Lower leg skin (tissue), 4 donors: ENCODE measurements around the gene TOX2. TPM values are rescaled to one million over a fixed set of nuclear protein-coding genes. Genes with fewer than 3 reads are reported as not detected.

Experiments used
- DNase-seq, 2 donors: peaks; one replicate each; pipeline ENCODE4 v3.0.0-alpha.2; 2019; ENCODE audit warnings: low spot score in 2 of 2
- H3K4me3 ChIP-seq: fragments of 200-600 bp; sonication (generic); 2 replicates; pipeline ENCODE4 v1.5.1; 2017; ENCODE audit warnings: mild to moderate bottlenecking, low read depth; ENCODE audit not compliant: poor library complexity, severe bottlenecking
- CTCF ChIP-seq, 3 donors: fragments of 450-650 bp; IDR thresholded peaks; one replicate each; pipeline ENCODE4 v1.5.1; 2016; ENCODE audit warnings: antibody characterized with exemption in 3 of 3, mild to moderate bottlenecking in 3 of 3, moderate library complexity in 2 of 3
- POLR2A ChIP-seq, 2 donors: fragments of 450-650 bp; IDR thresholded peaks; one replicate each; pipeline ENCODE4 v1.6.1; 2016 to 2017; ENCODE audit warnings: antibody characterized with exemption in 2 of 2, mild to moderate bottlenecking in 1 of 2, moderate library complexity in 1 of 2
- WGBS, 2 donors: methylation state at CpG; one replicate each; pipeline ENCODE4 v1.1.5; 2018; 5-methylcytosine and 5-hydroxymethylcytosine counted together
- intact Hi-C: fragments of 100-400 bp; cut with DNase I; formaldehyde crosslinking; loops from one replicate; pipeline ENCODE4 v1.15.0; 2023; ENCODE audit warnings: low total_unique reads
- total RNA-seq, 4 donors: library from RNA; depleted of rRNA; stranded (reverse); fragments of >200 nt; gene quantifications; one replicate each; pipeline ENCODE4 v1.1.0, GENCODE V29; 2016

Gene TOX2
- total RNA-seq, 4 donors from 2014 or later, result 1.8 to 5.2 (median 1.9) TPM

GRCh38 chr20:43988451-43988850 is 73.8 kb downstream of the TOX2 start:
- H3K4me3 ChIP-seq, result no peak overlapping the region
- intact Hi-C loops, result no loop called here
- 65 to 78% methylated on average over 2 of the region's 2 CpGs for WGBS, 2 donors
- TF ChIP-seq CTCF (IDR thresholded peaks at IDR 0.05), result no peak
- TF ChIP-seq POLR2A (IDR thresholded peaks at IDR 0.05), result no peak
- no peak for DNase-seq

GRCh38 chr20:43988867-43989266 is 74.2 kb downstream of the TOX2 start:
- no peak for TF ChIP-seq POLR2A (IDR thresholded peaks at IDR 0.05)
- no peak for TF ChIP-seq CTCF (IDR thresholded peaks at IDR 0.05)
- no peak overlapping the region for H3K4me3 ChIP-seq
- intact Hi-C loops, result no loop called here
- WGBS, 2 donors, result 86 to 93% methylated on average over 1 of the region's 1 CpG
- DNase-seq, result peak in 1 of 2 donors; percentile 49

- WGBS, 2 donors, result 87 to 92% methylated on average over 5 of the region's 5 CpGs
- H3K4me3 ChIP-seq, result no peak overlapping the region
- DNase-seq, result no peak
- no peak for TF ChIP-seq POLR2A (IDR thresholded peaks at IDR 0.05)
- TF ChIP-seq CTCF (IDR thresholded peaks at IDR 0.05), result no peak
- intact Hi-C loops, result no loop called here
Measured at GRCh38 chr20:43991261-43991660, 76.6 kb downstream of the TOX2 start.

DNA sequence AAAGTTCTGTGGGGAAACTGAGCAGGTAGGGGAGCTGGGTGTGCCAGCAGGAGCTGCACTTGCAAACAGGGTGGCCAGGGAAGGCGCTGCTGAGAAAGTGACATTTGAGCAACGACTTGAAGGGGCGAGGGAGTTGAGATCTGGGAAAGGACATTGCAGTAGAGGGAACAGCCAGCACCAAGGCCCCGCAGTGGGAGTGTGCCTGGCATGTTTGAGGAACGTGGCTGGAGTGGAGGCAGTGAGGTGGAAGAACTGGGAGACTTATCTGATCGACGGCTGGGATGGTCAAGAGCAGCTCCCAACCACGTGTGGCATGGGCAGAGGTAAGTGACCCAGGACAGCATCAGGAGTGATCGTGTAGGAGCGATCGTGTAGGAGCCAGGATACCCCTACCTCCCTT is 77.3 kb downstream of the TOX2 start:
- intact Hi-C loops, result no loop called here
- TF ChIP-seq CTCF (IDR thresholded peaks at IDR 0.05) (no peak), POLR2A (IDR thresholded peaks at IDR 0.05) (no peak)
- 74 to 84% methylated on average over 11 of the region's 11 CpGs for WGBS, 2 donors
- peak in 1 of 2 donors; percentile 66 for DNase-seq
- H3K4me3 ChIP-seq, result no peak overlapping the region

DNA sequence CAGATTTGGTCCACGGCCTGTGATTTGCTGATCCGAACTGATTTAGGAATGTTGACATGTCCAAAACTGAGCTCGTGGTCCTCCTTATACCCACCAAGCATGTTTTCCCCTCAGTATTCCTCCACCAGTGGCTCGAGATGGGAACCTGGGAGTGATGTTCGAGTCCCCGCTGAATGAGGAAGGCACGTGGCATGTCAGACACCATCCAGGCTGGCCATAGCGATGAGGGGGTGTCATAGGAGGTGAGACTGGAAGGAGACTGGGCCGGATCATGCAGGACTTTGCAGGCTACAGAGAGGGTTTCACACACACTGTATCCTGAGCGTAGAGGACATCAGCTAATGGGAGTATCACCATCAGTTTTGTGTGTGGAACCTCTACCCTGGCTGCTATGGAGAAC is 78.2 kb downstream of the TOX2 start:
- WGBS, 2 donors, result 84 to 95% methylated on average over 10 of the region's 10 CpGs
- intact Hi-C loops, result no loop called here
- no peak overlapping the region for H3K4me3 ChIP-seq
- TF ChIP-seq POLR2A (IDR thresholded peaks at IDR 0.05), result no peak
- TF ChIP-seq CTCF (IDR thresholded peaks at IDR 0.05), result no peak
- peak in 1 of 2 donors; percentile 40 for DNase-seq

- TF ChIP-seq CTCF (IDR thresholded peaks at IDR 0.05), result no peak
- no peak for TF ChIP-seq POLR2A (IDR thresholded peaks at IDR 0.05)
- DNase-seq, result no peak
- intact Hi-C loops, result no loop called here
- WGBS, 2 donors, result 66 to 88% methylated on average over 4 of the region's 4 CpGs
- no peak overlapping the region for H3K4me3 ChIP-seq
Measured at GRCh38 chr20:43993560-43993959, 78.9 kb downstream of the TOX2 start.
